Naive B cell (primary cell): ENCODE measurements around the gene LIMS2. TPM values are rescaled to one million over a fixed set of nuclear protein-coding genes. Genes with fewer than 3 reads are reported as not detected.

Experiments
- ATAC-seq, 2 donors: fragments of 150-1000 bp; cut with Tn5 transposase; 2 replicates each; pipeline ENCODE4 v1.10.0; 2021; ENCODE audit warnings: low read depth in 2 of 2, mild to moderate bottlenecking in 2 of 2, moderate library complexity in 2 of 2
- DNase-seq: peaks from one replicate; pipeline ENCODE4 v3.0.0; 2022
- H3K27ac Mint-ChIP-seq, 6 donors: one replicate each; pipeline ENCODE4 v1.8.0; 2020 to 2022; ENCODE audit warnings: mild to moderate bottlenecking in 6 of 6, mixed read lengths in 6 of 6, moderate library complexity in 5 of 6, inconsistent platforms in 2 of 6
- H3K27me3 Mint-ChIP-seq, 3 donors: one replicate each; pipeline ENCODE4 v1.8.0; 2021 to 2022; ENCODE audit warnings: mixed read lengths in 3 of 3, mild to moderate bottlenecking in 1 of 3
- H3K36me3 Mint-ChIP-seq, 2 donors: one replicate each; pipeline ENCODE4 v1.8.0; 2020 to 2022; ENCODE audit warnings: mixed read lengths in 2 of 2, inconsistent platforms in 1 of 2, mild to moderate bottlenecking in 1 of 2
- H3K4me1 Mint-ChIP-seq, 3 donors: one replicate each; pipeline ENCODE4 v1.8.0; 2020 to 2022; ENCODE audit warnings: mixed read lengths in 3 of 3, inconsistent platforms in 1 of 3, mild to moderate bottlenecking in 1 of 3, moderate library complexity in 1 of 3
- H3K4me3 Mint-ChIP-seq, 8 donors: one replicate each; pipeline ENCODE4 v1.8.0; 2020 to 2022; ENCODE audit warnings: mild to moderate bottlenecking in 8 of 8, mixed read lengths in 8 of 8, moderate library complexity in 8 of 8, inconsistent platforms in 2 of 8
- H3K9me3 Mint-ChIP-seq, 7 donors: one replicate each; pipeline ENCODE4 v1.8.0; 2020 to 2022; ENCODE audit warnings: mixed read lengths in 7 of 7, mild to moderate bottlenecking in 5 of 7, inconsistent platforms in 2 of 7, moderate library complexity in 1 of 7
- polyA plus RNA-seq, 6 donors: library from polyadenylated mRNA; unstranded; fragments of 300-500 nt; fragmentation: Illumina TruSeq; gene quantifications; one replicate each; pipeline ENCODE4 v1.2.3, GENCODE V29; 2021; ENCODE audit warnings: low read depth in 6 of 6

Gene LIMS2
- polyA plus RNA-seq, 6 donors from 2014 or later, result 11.2 to 60.4 (median 27.7) TPM

GRCh38 chr2:127633556-127634065, 41.7 kb downstream of the LIMS2 start:
- no peaks in the 10 kb centered on the region for H3K27me3 Mint-ChIP-seq
- H3K27ac Mint-ChIP-seq, result peak overlapping the region; percentile 93 to 97 (median 95)
- peak overlapping the region; percentile 30 to 88 (median 76) for H3K4me3 Mint-ChIP-seq
- peaks cover 74 to 92% (median 87%) of the 10 kb centered on the region in 3 donors for H3K4me1 Mint-ChIP-seq
- DNase-seq (no peak), ATAC-seq (peak in 1 of 2 donors; percentile 2)
- no peaks in the 10 kb centered on the region for H3K36me3 Mint-ChIP-seq
- H3K9me3 Mint-ChIP-seq, result no peaks in the 10 kb centered on the region

- peak; percentile 86 for ATAC-seq
These were observed 42.5 kb downstream of the LIMS2 start for GRCh38 chr2:127632592-127633489.

GRCh38 chr2:127631997-127632581, 43.2 kb downstream of the LIMS2 start:
- Mint-ChIP-seq H3K4me1 (peaks cover 70 to 90% (median 72%) of the 10 kb centered on the region in 3 donors), H3K27me3 (no peaks in the 10 kb centered on the region), H3K9me3 (no peaks in the 10 kb centered on the region), H3K27ac (peak overlapping the region in 4 of 6 donors; percentile 93 to 96 (median 94)), H3K4me3 (peak overlapping the region in 7 of 8 donors; percentile 30 to 88 (median 77)), H3K36me3 (no peaks in the 10 kb centered on the region)
- ATAC-seq (no peak), DNase-seq (no peak)

More at GRCh38 chr2:127632592-127633489, 42.5 kb downstream of the LIMS2 start:
- H3K27me3 Mint-ChIP-seq, result no peaks in the 10 kb centered on the region
- no peaks in the 10 kb centered on the region for H3K36me3 Mint-ChIP-seq
- peak overlapping the region; percentile 30 to 88 (median 76) for H3K4me3 Mint-ChIP-seq
- peak; percentile 85 for DNase-seq
- H3K27ac Mint-ChIP-seq, result peak overlapping the region; percentile 93 to 97 (median 94)
- no peaks in the 10 kb centered on the region for H3K9me3 Mint-ChIP-seq
- H3K4me1 Mint-ChIP-seq, result peaks cover 72 to 89% (median 80%) of the 10 kb centered on the region in 3 donors

- H3K27ac Mint-ChIP-seq, result peak overlapping the region in 4 of 6 donors; percentile 30 to 96 (median 83)
- no peaks in the 10 kb centered on the region for H3K27me3 Mint-ChIP-seq
- ATAC-seq (no peak), DNase-seq (no peak)
- H3K4me1 Mint-ChIP-seq, result peaks cover 66 to 87% (median 67%) of the 10 kb centered on the region in 3 donors
- H3K4me3 Mint-ChIP-seq, result peak overlapping the region in 5 of 8 donors; percentile 23 to 83 (median 77)
- no peaks in the 10 kb centered on the region for H3K9me3 Mint-ChIP-seq
- no peaks in the 10 kb centered on the region for H3K36me3 Mint-ChIP-seq
These were observed 43.8 kb downstream of the LIMS2 start for GRCh38 chr2:127631541-127631996.

- H3K27ac Mint-ChIP-seq, result peak overlapping the region; percentile 30 to 96 (median 76)
- H3K27me3 Mint-ChIP-seq, result no peaks in the 10 kb centered on the region
- no peak for DNase-seq
- H3K4me1 Mint-ChIP-seq, result peaks cover 65 to 84% (median 66%) of the 10 kb centered on the region in 3 donors
- no peak for ATAC-seq
- peaks cover 0 to 3% of the 10 kb centered on the region in 2 donors for H3K36me3 Mint-ChIP-seq
- no peaks in the 10 kb centered on the region for H3K9me3 Mint-ChIP-seq
- H3K4me3 Mint-ChIP-seq, result peak overlapping the region; percentile 47 to 83 (median 72)
These were observed 44.3 kb downstream of the LIMS2 start for GRCh38 chr2:127630864-127631540.

- Mint-ChIP-seq H3K27me3 (no peaks in the 10 kb centered on the region), H3K4me1 (peaks cover 61 to 83% (median 67%) of the 10 kb centered on the region in 3 donors), H3K27ac (peak overlapping the region in 5 of 6 donors; percentile 91 to 95 (median 93)), H3K4me3 (peak overlapping the region; percentile 47 to 83 (median 76)), H3K36me3 (peaks cover 0 to 8% of the 10 kb centered on the region in 2 donors), H3K9me3 (no peaks in the 10 kb centered on the region)
- DNase-seq (no peak), ATAC-seq (no peak)
These were observed 45.0 kb downstream of the LIMS2 start for GRCh38 chr2:127630096-127630863.

- no peak for ATAC-seq
- H3K4me3 Mint-ChIP-seq, result peak overlapping the region in 2 of 8 donors; percentile 81 to 83
These were observed 45.7 kb downstream of the LIMS2 start for GRCh38 chr2:127629637-127630036.

GRCh38 chr2:127628767-127629614, 46.3 kb downstream of the LIMS2 start:
- Mint-ChIP-seq H3K4me3 (peak overlapping the region in 2 of 8 donors; percentile 12 to 83), H3K36me3 (peaks cover 0 to 8% of the 10 kb centered on the region in 2 donors), H3K27me3 (no peaks in the 10 kb centered on the region), H3K27ac (peak overlapping the region in 2 of 6 donors; percentile 3 to 93), H3K9me3 (no peaks in the 10 kb centered on the region), H3K4me1 (peaks cover 50 to 81% (median 59%) of the 10 kb centered on the region in 3 donors)
- DNase-seq (no peak), ATAC-seq (no peak)

More at GRCh38 chr2:127629637-127630036, 45.7 kb downstream of the LIMS2 start:
- no peak for DNase-seq
- Mint-ChIP-seq H3K9me3 (no peaks in the 10 kb centered on the region), H3K27ac (peak overlapping the region in 4 of 6 donors; percentile 3 to 93 (median 58)), H3K27me3 (no peaks in the 10 kb centered on the region), H3K36me3 (peaks cover 0 to 8% of the 10 kb centered on the region in 2 donors), H3K4me1 (peaks cover 55 to 83% (median 63%) of the 10 kb centered on the region in 3 donors)

- ATAC-seq (no peak), DNase-seq (no peak)
- Mint-ChIP-seq H3K36me3 (peaks cover 0 to 16% of the 10 kb centered on the region in 2 donors), H3K4me1 (peaks cover 40 to 81% (median 55%) of the 10 kb centered on the region in 3 donors), H3K4me3 (no peak overlapping the region), H3K27ac (peak overlapping the region in 2 of 6 donors; percentile 11 to 72), H3K27me3 (no peaks in the 10 kb centered on the region), H3K9me3 (no peaks in the 10 kb centered on the region)
These were observed 47.4 kb downstream of the LIMS2 start for GRCh38 chr2:127627740-127628571.

- no peaks in the 10 kb centered on the region for H3K9me3 Mint-ChIP-seq
- H3K27me3 Mint-ChIP-seq, result no peaks in the 10 kb centered on the region
- peaks cover 0 to 16% of the 10 kb centered on the region in 2 donors for H3K36me3 Mint-ChIP-seq
- H3K27ac Mint-ChIP-seq, result peak overlapping the region in 2 of 6 donors; percentile 36 to 56
- peaks cover 33 to 81% (median 55%) of the 10 kb centered on the region in 3 donors for H3K4me1 Mint-ChIP-seq
- DNase-seq, result no peak
- no peak for ATAC-seq
- peak overlapping the region in 2 of 8 donors; percentile 29 to 45 for H3K4me3 Mint-ChIP-seq
These were observed 48.2 kb downstream of the LIMS2 start for GRCh38 chr2:127626917-127627739.
